Mesendoderm (in vitro differentiated cells): ENCODE results near the gene SNPH.

Experiments used
- DNase-seq: peaks from one replicate; pipeline ENCODE4 v3.0.0; 2013
- H2AK5ac ChIP-seq: 2 replicates; pipeline ENCODE4 v1.6.1; 2013; ENCODE audit warnings: low read length, inconsistent platforms
- H2BK120ac ChIP-seq: 2 replicates; pipeline ENCODE4 v1.6.1; 2013; ENCODE audit warnings: low read depth, mild to moderate bottlenecking, low read length, moderate library complexity, mixed read lengths
- H2BK15ac ChIP-seq: replicated peaks from 2 replicates; pipeline ENCODE4 v1.6.1; 2013; ENCODE audit warnings: low read depth, mild to moderate bottlenecking, moderate library complexity
- H2BK5ac ChIP-seq: 2 replicates; pipeline ENCODE4 v1.6.1; 2013; ENCODE audit warnings: low read length, inconsistent platforms
- H3K18ac ChIP-seq: 2 replicates; pipeline ENCODE4 v1.6.1; 2013; ENCODE audit warnings: mild to moderate bottlenecking, low read length, mixed read lengths
- H3K23ac ChIP-seq: one replicate; pipeline ENCODE4 v1.6.1; 2013; ENCODE audit warnings: low read length
- H3K27ac ChIP-seq: 2 replicates; pipeline ENCODE4 v1.5.1; 2013; ENCODE audit warnings: low read depth, mild to moderate bottlenecking, inconsistent platforms, low read length, moderate library complexity
- H3K27me3 ChIP-seq: 2 replicates; pipeline ENCODE4 v1.6.1; 2013; ENCODE audit warnings: low read length, control low read depth, mild to moderate bottlenecking, inconsistent platforms; ENCODE audit not compliant: insufficient read depth, poor library complexity
- H3K36me3 ChIP-seq: 2 replicates; pipeline ENCODE4 v1.6.1; 2013; ENCODE audit warnings: low read length, inconsistent platforms; ENCODE audit not compliant: control insufficient read depth, insufficient read depth
- H3K4ac ChIP-seq: one replicate; pipeline ENCODE4 v1.6.1; 2013; ENCODE audit warnings: low read depth, mild to moderate bottlenecking, low read length, moderate library complexity
- H3K4me1 ChIP-seq: 2 replicates; pipeline ENCODE4 v1.6.1; 2013; ENCODE audit warnings: low read depth, low read length, inconsistent platforms; ENCODE audit not compliant: control insufficient read depth
- H3K4me2 ChIP-seq: 2 replicates; pipeline ENCODE4 v1.6.1; 2013; ENCODE audit warnings: low read length
- H3K4me3 ChIP-seq: 2 replicates; pipeline ENCODE4 v1.5.1; 2013; ENCODE audit warnings: mild to moderate bottlenecking, low read length
- H3K56ac ChIP-seq: one replicate; pipeline ENCODE4 v1.6.1; 2013; ENCODE audit warnings: low read length
- H3K79me1 ChIP-seq: 2 replicates; pipeline ENCODE4 v1.6.1; 2013; ENCODE audit warnings: low read length, inconsistent platforms
- H3K79me2 ChIP-seq: 2 replicates; pipeline ENCODE4 v1.6.1; 2013; ENCODE audit warnings: mild to moderate bottlenecking, low read length; ENCODE audit not compliant: control insufficient read depth, insufficient read depth
- H3K9ac ChIP-seq: 2 replicates; pipeline ENCODE4 v1.6.1; 2013; ENCODE audit warnings: low read length, inconsistent platforms
- H4K5ac ChIP-seq: one replicate; pipeline ENCODE4 v1.6.1; 2013; ENCODE audit warnings: low read length
- H4K8ac ChIP-seq: one replicate; pipeline ENCODE4 v1.6.1; 2013; ENCODE audit warnings: low read depth, mild to moderate bottlenecking, control low read depth, low read length, moderate library complexity
- WGBS: extraction: QIAGEN DNeasy Blood & Tissue Kit; methylation state at CpG from one replicate; pipeline ENCODE4 v1.1.7; 2013; ENCODE audit warnings: low lambda C conversion rate, missing lambda C conversion rate; ENCODE audit not compliant: insufficient coverage; ENCODE audit errors: extremely low coverage; 5-methylcytosine and 5-hydroxymethylcytosine counted together

Gene SNPH

DNA sequence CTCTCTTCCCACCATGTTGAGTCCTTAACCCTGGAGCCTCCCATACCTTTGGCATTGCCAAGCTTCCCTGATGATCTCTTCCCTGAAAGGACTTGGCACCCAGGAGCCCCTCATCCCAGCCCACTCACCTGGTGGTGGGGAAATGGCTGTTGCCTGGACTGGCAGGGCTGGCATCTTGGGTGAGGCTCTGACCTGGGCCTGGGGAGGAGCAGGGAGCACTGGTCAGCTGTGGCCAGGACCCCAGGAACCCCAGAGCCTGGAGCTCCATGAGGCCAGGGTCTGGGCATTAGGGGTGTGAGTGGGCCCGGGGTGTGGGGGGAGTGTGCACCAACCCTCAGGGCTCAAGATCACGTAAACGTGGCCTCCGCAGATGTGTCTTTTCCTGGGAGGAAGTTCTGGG is 53.4 kb downstream of the SNPH start:
- no peaks in the 10 kb centered on the region for H3K36me3 ChIP-seq
- H2AK5ac ChIP-seq, result no peak overlapping the region
- H3K79me2 ChIP-seq, result no peaks in the 10 kb centered on the region
- H3K27me3 ChIP-seq, result no peaks in the 10 kb centered on the region
- H3K4me3 ChIP-seq, result no peak overlapping the region
- WGBS, result no CpG with 5 or more reads among the region's 4 CpGs
- no peak overlapping the region for H3K4ac ChIP-seq
- no peak overlapping the region for H3K4me2 ChIP-seq
- no peak overlapping the region for H3K18ac ChIP-seq
- no peak overlapping the region for H2BK120ac ChIP-seq
- no peak overlapping the region for H3K23ac ChIP-seq
- H2BK5ac ChIP-seq, result no peak overlapping the region
- no peak overlapping the region for H4K5ac ChIP-seq
- H3K56ac ChIP-seq, result no peak overlapping the region
- no peak overlapping the region for H4K8ac ChIP-seq
- no peaks in the 10 kb centered on the region for H3K79me1 ChIP-seq
- no peak overlapping the region for H3K27ac ChIP-seq
- no peaks in the 10 kb centered on the region for H3K4me1 ChIP-seq
- no peak for DNase-seq
- H2BK15ac ChIP-seq, result no peak overlapping the region
- no peak overlapping the region for H3K9ac ChIP-seq

DNA sequence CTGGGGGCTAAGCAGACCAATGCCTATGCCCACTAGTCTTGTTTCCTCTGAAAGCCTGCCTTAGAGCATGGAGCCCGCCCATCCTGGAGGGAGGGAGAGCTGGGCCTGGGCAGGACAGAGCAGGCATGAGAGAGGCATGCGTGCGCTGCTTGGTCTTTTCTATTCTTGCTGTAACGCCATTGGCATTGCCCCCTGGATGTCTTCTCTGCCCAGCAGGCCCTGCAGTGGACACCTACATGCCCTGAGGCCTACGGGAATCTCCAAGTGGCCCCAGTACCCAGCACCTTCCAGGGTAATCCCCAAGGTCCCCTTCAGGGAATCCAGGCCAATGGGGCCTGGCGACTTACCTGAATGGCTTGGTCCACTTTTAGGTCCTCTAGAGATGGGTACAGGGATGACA is 53.9 kb downstream of the SNPH start:
- Histone ChIP-seq H3K4me2 (no peak overlapping the region), H2BK5ac (no peak overlapping the region), H4K5ac (no peak overlapping the region), H3K9ac (no peak overlapping the region), H2AK5ac (no peak overlapping the region), H3K4me1 (no peaks in the 10 kb centered on the region), H3K36me3 (no peaks in the 10 kb centered on the region), H3K27me3 (no peaks in the 10 kb centered on the region), H3K23ac (no peak overlapping the region), H3K18ac (no peak overlapping the region), H3K56ac (no peak overlapping the region), H2BK120ac (no peak overlapping the region), H3K27ac (no peak overlapping the region), H3K79me1 (no peaks in the 10 kb centered on the region), H4K8ac (no peak overlapping the region), H2BK15ac (no peak overlapping the region), H3K4ac (no peak overlapping the region), H3K4me3 (no peak overlapping the region), H3K79me2 (no peaks in the 10 kb centered on the region)
- WGBS, result no CpG with 5 or more reads among the region's 6 CpGs
- no peak for DNase-seq

DNA sequence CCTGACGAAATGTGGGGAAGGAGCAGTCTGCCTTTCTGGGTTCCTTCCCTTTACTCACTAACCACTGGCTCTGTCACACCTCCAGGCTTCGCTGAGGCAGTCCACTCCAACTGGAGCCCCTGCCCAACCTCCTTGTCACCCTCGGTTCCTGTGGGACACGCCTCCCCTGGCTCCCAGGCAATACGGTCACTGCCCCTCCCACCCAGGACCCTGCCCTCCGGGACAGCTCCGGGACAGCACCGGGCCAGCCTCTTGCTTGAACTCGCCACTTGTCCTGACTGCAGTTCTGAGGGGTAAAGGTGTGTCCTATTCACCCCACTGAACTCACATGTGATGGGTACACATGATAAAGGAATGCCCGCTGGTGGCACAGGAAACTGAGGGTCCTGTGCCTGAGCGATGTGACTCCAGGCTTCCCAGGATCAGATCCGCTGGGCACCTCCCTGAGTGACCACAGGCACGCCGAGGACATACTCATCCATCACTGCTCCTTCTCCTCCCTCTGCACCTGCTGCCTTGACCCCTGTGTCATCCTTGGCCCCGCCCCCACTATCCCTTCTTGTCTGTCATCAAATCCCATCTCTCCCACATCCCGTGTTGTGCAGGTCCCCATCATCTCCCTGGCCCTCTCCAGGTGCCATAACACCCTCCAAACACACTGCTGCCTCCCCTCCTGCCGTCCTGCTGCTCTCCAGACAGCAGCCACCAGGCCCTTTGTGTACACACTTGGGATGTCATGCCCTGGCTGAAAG is 55.0 kb downstream of the SNPH start:
- H3K4me2 ChIP-seq, result no peak overlapping the region
- H4K5ac ChIP-seq, result no peak overlapping the region
- DNase-seq, result no peak
- no CpG with 5 or more reads among the region's 17 CpGs for WGBS
- no peak overlapping the region for H3K23ac ChIP-seq
- H3K27me3 ChIP-seq, result no peaks in the 10 kb centered on the region
- H2BK5ac ChIP-seq, result no peak overlapping the region
- H3K79me2 ChIP-seq, result peaks cover 4% of the 10 kb centered on the region
- H4K8ac ChIP-seq, result no peak overlapping the region
- H3K4me1 ChIP-seq, result peaks cover 2% of the 10 kb centered on the region
- no peak overlapping the region for H3K4ac ChIP-seq
- H3K27ac ChIP-seq, result no peak overlapping the region
- H3K36me3 ChIP-seq, result no peaks in the 10 kb centered on the region
- no peak overlapping the region for H2AK5ac ChIP-seq
- peaks cover 5% of the 10 kb centered on the region for H3K79me1 ChIP-seq
- no peak overlapping the region for H2BK120ac ChIP-seq
- no peak overlapping the region for H3K56ac ChIP-seq
- no peak overlapping the region for H3K18ac ChIP-seq
- H3K9ac ChIP-seq, result no peak overlapping the region
- H3K4me3 ChIP-seq, result no peak overlapping the region
- no peak overlapping the region for H2BK15ac ChIP-seq

DNA sequence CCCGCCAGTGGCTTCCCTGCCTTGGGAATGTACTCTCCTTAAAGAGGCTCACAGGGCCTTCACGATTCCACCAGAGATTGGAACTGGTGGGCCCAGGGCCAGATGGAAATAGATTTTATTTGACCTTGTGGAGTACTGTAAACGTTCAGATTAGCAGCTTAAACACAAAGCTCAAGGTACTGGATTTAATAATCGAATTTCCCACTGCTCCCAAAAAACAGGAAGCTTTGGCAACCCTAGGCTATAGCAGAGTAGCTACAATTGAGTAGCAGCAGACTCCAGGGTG is 55.5 kb downstream of the SNPH start:
- Histone ChIP-seq H4K8ac (no peak overlapping the region), H4K5ac (no peak overlapping the region), H3K27me3 (no peaks in the 10 kb centered on the region), H3K4ac (no peak overlapping the region), H3K4me2 (no peak overlapping the region), H3K4me1 (peaks cover 5% of the 10 kb centered on the region), H3K18ac (no peak overlapping the region), H3K27ac (no peak overlapping the region), H3K56ac (no peak overlapping the region), H2BK5ac (no peak overlapping the region), H2BK120ac (no peak overlapping the region), H3K4me3 (no peak overlapping the region), H3K79me2 (peaks cover 10% of the 10 kb centered on the region), H2AK5ac (no peak overlapping the region), H3K9ac (no peak overlapping the region), H3K23ac (no peak overlapping the region), H3K79me1 (peaks cover 8% of the 10 kb centered on the region), H3K36me3 (no peaks in the 10 kb centered on the region), H2BK15ac (no peak overlapping the region)
- no peak for DNase-seq
- no CpG with 5 or more reads among the region's 4 CpGs for WGBS

DNA sequence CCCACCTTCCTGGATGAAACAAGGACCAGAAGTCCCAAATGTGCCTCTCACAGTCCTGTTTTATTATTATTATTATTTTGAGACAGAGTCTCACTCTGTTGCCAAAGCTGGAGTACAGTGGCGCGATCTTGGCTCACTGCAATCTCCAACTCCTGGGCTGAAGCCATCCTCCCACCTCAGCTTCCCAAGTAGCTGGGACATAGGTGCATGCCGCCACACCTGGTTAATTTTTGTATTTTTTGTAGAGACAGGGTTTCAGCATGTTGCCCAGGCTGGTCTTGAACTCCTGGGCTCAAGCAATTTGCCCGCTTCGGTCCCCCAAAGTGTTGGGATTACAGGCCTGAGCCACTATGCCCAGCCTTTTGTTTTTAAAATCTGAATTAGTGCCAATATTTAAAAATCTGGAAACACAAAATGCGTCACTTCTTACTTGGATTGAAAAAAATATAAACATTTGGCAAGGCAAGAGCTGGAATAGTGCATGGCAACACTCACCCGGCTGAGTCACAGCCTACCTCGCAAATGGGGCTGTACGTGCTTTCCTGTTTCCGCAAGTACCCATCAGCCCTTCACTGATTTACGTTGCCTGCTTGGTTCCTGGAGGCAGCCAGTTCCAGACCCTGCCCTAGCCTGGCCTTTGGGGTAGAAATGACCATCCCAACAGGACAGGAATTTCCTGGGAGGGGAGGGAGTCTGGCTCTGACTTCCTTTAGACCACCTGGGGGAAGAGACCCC is 56.6 kb downstream of the SNPH start:
- WGBS, result no CpG with 5 or more reads among the region's 11 CpGs
- no peak overlapping the region for H2BK120ac ChIP-seq
- peaks cover 5% of the 10 kb centered on the region for H3K4me1 ChIP-seq
- H3K36me3 ChIP-seq, result no peaks in the 10 kb centered on the region
- H3K4me3 ChIP-seq, result no peak overlapping the region
- no peak overlapping the region for H3K56ac ChIP-seq
- no peak overlapping the region for H3K23ac ChIP-seq
- H3K79me2 ChIP-seq, result peaks cover 15% of the 10 kb centered on the region
- H4K5ac ChIP-seq, result no peak overlapping the region
- H2BK5ac ChIP-seq, result no peak overlapping the region
- no peak for DNase-seq
- no peak overlapping the region for H4K8ac ChIP-seq
- H2AK5ac ChIP-seq, result no peak overlapping the region
- no peak overlapping the region for H3K4ac ChIP-seq
- H3K27ac ChIP-seq, result no peak overlapping the region
- H3K4me2 ChIP-seq, result no peak overlapping the region
- no peaks in the 10 kb centered on the region for H3K27me3 ChIP-seq
- H3K9ac ChIP-seq, result no peak overlapping the region
- peaks cover 14% of the 10 kb centered on the region for H3K79me1 ChIP-seq
- H2BK15ac ChIP-seq, result no peak overlapping the region
- H3K18ac ChIP-seq, result no peak overlapping the region
